ENCODE measurements around the gene PPP5C.
A peak's percentile ranks its signal among the peaks of the same experiment; 100 is the strongest.

The PPP5C gene

GRCh38 chr19:46420056-46420455, 73.2 kb downstream of the PPP5C start:
- Histone ChIP-seq H3K9ac (ENCODE audit: low read length) (no peak overlapping the region), H3K79me2 (ENCODE audit: insufficient read depth, low read length) (no peaks in the 10 kb centered on the region), H2AFZ (ENCODE audit: low read depth, low read length, severe bottlenecking) (no peak overlapping the region), H3K27ac (ENCODE audit: low read depth, low read length) (no peak overlapping the region), H3K9me2 (replicated peaks; ENCODE audit: insufficient read depth, low read length) (no peaks in the 10 kb centered on the region), H3K4me3 (ENCODE audit: insufficient read depth, low read length, poor library complexity, severe bottlenecking) (no peak overlapping the region), H4K20me1 (ENCODE audit: low read depth, low read length) (no peaks in the 10 kb centered on the region), H3F3A (ENCODE audit: insufficient read depth) (no peaks in the 10 kb centered on the region), H3K36me3 (ENCODE audit: low read length) (no peaks in the 10 kb centered on the region), H3K4me2 (ENCODE audit: low read depth, low read length, poor library complexity, severe bottlenecking) (no peak overlapping the region), H3K27me3 (ENCODE audit: low read length) (no peaks in the 10 kb centered on the region), H3K9me3 (ENCODE audit: insufficient read depth, low read length) (no peaks in the 10 kb centered on the region)
- no peak for TF ChIP-seq EZH2phosphoT487 (conservative IDR thresholded peaks at IDR 0.05; ENCODE audit: low read length)
- no peak for TF ChIP-seq CTCF (IDR thresholded peaks at IDR 0.05; ENCODE audit: insufficient read depth, low read length, poor library complexity, severe bottlenecking)

- H3K9me3 ChIP-seq (ENCODE audit: insufficient read depth, low read length) = no peaks in the 10 kb centered on the region
- no peak overlapping the region for H3K4me2 ChIP-seq (ENCODE audit: low read depth, low read length, poor library complexity, severe bottlenecking)
- H3K27me3 ChIP-seq (ENCODE audit: low read length) = no peaks in the 10 kb centered on the region
- no peak overlapping the region for H3K9ac ChIP-seq (ENCODE audit: low read length)
- no peaks in the 10 kb centered on the region for H3K9me2 ChIP-seq (replicated peaks; ENCODE audit: insufficient read depth, low read length)
- no peak overlapping the region for H3K27ac ChIP-seq (ENCODE audit: low read depth, low read length)
- no peaks in the 10 kb centered on the region for H4K20me1 ChIP-seq (ENCODE audit: low read depth, low read length)
- TF ChIP-seq EZH2phosphoT487 (conservative IDR thresholded peaks at IDR 0.05; ENCODE audit: low read length) (no peak), CTCF (IDR thresholded peaks at IDR 0.05; ENCODE audit: insufficient read depth, low read length, poor library complexity, severe bottlenecking) (no peak)
- no peaks in the 10 kb centered on the region for H3K79me2 ChIP-seq (ENCODE audit: insufficient read depth, low read length)
- no peak overlapping the region for H3K4me3 ChIP-seq (ENCODE audit: insufficient read depth, low read length, poor library complexity, severe bottlenecking)
- 0 out of 2 replicates have a peak, but pooled peaks cover 5% of the 10 kb centered on the region for H3F3A ChIP-seq (ENCODE audit: insufficient read depth)
- no peak overlapping the region for H2AFZ ChIP-seq (ENCODE audit: low read depth, low read length, severe bottlenecking)
- no peaks in the 10 kb centered on the region for H3K36me3 ChIP-seq (ENCODE audit: low read length)
Observed at GRCh38 chr19:46422344-46422743, 75.5 kb downstream of the PPP5C start.

GRCh38 chr19:46423188-46423587, 76.3 kb downstream of the PPP5C start:
- H3K9me2 ChIP-seq (replicated peaks; ENCODE audit: insufficient read depth, low read length) = no peaks in the 10 kb centered on the region
- peak overlapping the region; percentile 4; the same call in 1 of the 2 replicates for H3K27ac ChIP-seq (ENCODE audit: low read depth, low read length)
- H3F3A ChIP-seq (ENCODE audit: insufficient read depth) = 0 out of 2 replicates have a peak, but pooled peaks cover 5% of the 10 kb centered on the region
- H2AFZ ChIP-seq (ENCODE audit: low read depth, low read length, severe bottlenecking) = peak overlapping the region; percentile 34
- H3K9ac ChIP-seq (ENCODE audit: low read length) = no peak overlapping the region
- H3K9me3 ChIP-seq (ENCODE audit: insufficient read depth, low read length) = no peaks in the 10 kb centered on the region
- no peaks in the 10 kb centered on the region for H3K36me3 ChIP-seq (ENCODE audit: low read length)
- no peaks in the 10 kb centered on the region for H4K20me1 ChIP-seq (ENCODE audit: low read depth, low read length)
- H3K4me3 ChIP-seq (ENCODE audit: insufficient read depth, low read length, poor library complexity, severe bottlenecking) = no peak overlapping the region
- TF ChIP-seq EZH2phosphoT487 (conservative IDR thresholded peaks at IDR 0.05; ENCODE audit: low read length) = no peak
- no peak for TF ChIP-seq CTCF (IDR thresholded peaks at IDR 0.05; ENCODE audit: insufficient read depth, low read length, poor library complexity, severe bottlenecking)
- peak overlapping the region; percentile 14 for H3K4me2 ChIP-seq (ENCODE audit: low read depth, low read length, poor library complexity, severe bottlenecking)
- no peaks in the 10 kb centered on the region for H3K79me2 ChIP-seq (ENCODE audit: insufficient read depth, low read length)
- H3K27me3 ChIP-seq (ENCODE audit: low read length) = no peaks in the 10 kb centered on the region

All from SU-DHL-6 (cell line).